Measurements from ENCODE around the gene PEX5L.

PEX5L gene

DNA sequence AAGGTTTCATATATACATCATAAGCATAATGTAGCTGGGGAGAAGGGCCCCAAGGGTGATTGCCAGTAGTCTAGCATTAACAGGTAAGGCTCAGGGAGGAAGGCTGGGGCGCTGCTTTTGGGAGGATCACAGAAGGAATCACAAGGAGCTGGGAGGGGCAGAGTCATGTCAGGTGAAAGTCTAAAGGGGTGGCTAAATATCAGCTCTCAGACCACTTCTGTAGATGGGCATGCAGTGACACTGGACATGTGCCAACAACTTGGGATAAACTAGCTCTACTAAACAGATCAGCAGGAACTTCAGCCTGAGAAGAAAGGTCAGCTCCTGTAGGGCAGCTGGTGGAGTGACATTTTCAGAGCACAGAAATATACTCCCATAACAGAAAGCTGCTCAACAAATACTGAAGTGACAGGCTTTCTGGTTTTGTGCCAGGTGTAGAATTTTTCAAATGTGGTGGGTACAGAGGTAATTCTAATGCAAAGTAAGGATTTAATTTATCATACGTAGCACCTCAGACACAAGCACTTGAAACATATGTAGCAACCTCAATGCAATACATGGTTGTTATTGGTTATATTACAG, 79.4 kb downstream of the PEX5L start:
- DNase-seq (ENCODE audit: insufficient read length, low spot score) (no peak), FAIRE-seq (peak; percentile 16)
- TF ChIP-seq, protein P1, sequence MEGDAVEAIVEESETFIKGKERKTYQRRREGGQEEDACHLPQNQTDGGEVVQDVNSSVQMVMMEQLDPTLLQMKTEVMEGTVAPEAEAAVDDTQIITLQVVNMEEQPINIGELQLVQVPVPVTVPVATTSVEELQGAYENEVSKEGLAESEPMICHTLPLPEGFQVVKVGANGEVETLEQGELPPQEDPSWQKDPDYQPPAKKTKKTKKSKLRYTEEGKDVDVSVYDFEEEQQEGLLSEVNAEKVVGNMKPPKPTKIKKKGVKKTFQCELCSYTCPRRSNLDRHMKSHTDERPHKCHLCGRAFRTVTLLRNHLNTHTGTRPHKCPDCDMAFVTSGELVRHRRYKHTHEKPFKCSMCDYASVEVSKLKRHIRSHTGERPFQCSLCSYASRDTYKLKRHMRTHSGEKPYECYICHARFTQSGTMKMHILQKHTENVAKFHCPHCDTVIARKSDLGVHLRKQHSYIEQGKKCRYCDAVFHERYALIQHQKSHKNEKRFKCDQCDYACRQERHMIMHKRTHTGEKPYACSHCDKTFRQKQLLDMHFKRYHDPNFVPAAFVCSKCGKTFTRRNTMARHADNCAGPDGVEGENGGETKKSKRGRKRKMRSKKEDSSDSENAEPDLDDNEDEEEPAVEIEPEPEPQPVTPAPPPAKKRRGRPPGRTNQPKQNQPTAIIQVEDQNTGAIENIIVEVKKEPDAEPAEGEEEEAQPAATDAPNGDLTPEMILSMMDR (IDR thresholded peaks at IDR 0.05; ENCODE audit: insufficient read depth, missing control alignments): no peak

DNA sequence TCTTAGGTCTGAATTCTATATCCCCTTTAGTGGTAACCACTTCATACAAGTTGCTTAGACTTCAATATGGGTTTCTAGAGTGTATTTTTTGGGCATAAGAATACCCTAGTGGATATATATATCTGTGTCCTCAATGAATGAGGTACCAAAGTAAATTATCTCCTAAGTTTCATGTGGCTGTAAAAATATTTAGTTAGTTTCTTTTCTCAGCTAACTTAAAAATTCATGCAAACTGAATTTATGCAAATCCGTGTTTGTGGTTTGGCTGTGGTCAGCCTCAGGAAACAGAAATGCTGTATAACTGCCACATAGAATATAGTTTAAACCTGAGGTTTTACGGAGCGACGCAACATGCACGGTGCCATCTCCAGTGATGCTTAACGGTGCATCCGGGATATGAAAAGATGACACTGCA, 80.3 kb downstream of the PEX5L start:
- TF ChIP-seq, protein P1 (IDR thresholded peaks at IDR 0.05; ENCODE audit: insufficient read depth, missing control alignments): no peak
- no peak for DNase-seq (ENCODE audit: insufficient read length, low spot score)
- FAIRE-seq: no peak

- DNase-seq (ENCODE audit: insufficient read length, low spot score) (no peak), FAIRE-seq (peak; percentile 84)
- TF ChIP-seq, protein P1 (IDR thresholded peaks at IDR 0.05; ENCODE audit: insufficient read depth, missing control alignments): no peak
Measured at GRCh38 chr3:179955809-179956208, 80.9 kb downstream of the PEX5L start.

DNA sequence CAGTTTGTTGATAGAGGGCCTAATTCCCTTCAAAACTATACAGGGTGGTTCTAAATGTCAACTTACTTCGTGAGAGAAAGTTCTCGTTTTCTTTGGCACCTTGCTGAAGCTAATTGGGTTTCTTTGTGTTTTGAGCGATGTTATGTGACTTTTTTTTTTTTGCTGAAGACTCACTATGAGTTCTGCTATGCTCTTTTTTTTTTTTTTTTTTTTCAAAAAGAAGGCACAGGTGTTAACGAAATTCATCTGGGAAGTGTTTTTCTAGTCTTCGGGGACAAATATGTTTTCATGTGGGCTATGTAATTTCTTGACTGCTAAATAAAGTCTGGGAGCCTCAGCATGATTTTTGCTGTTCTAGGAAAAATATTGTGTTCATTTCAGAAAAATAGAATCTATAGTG, 81.5 kb downstream of the PEX5L start:
- FAIRE-seq (peak; percentile 29), DNase-seq (ENCODE audit: insufficient read length, low spot score) (no peak)

DNA sequence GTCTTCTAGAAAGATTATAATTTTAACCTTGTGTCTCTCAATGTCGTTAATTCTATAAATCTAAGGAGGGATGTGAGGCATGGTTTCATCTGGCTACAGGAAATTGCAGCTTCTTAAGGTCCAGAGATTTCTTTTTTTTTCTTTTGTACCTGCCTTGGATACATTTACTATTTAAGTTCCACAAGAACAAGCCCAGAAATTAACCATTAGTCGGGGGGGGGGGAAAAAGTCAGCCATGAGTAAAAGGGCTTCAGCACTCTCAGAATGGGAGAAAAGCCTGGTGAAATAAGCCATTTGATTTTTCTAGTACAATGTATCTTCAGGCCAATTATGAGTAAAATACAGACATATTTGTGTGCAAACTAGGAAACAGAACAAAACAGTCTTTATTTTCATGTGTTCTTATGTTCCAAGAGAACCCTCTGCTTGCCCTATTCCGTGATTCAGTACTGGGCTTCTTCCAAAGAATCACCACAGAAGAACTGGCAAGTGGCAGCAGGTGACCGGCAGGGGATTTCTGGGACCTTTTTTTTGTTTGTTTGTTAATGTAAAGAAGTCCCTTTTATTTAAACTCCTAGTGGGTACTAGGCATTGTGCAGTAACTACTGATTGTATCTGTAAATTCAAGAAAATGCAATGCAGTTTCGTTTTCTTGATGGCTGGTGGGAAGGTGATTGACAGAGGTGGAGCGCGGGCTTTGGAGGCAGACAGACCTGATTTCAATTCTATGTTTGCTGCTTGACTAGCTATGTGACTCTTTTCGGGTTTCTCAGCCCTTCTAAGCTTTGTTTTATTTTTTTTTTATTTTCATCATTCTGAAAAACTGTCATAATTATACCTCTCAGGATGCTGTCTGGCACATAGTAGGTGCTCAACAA, 82.5 kb downstream of the PEX5L start:
- FAIRE-seq (peak; percentile 6), DNase-seq (ENCODE audit: insufficient read length, low spot score) (no peak)
- TF ChIP-seq, protein P1 (IDR thresholded peaks at IDR 0.05; ENCODE audit: insufficient read depth, missing control alignments): no peak

More for the DNA sequence above, 81.5 kb downstream of the PEX5L start:
- TF ChIP-seq, protein P1 (IDR thresholded peaks at IDR 0.05; ENCODE audit: insufficient read depth, missing control alignments): no peak

DNA sequence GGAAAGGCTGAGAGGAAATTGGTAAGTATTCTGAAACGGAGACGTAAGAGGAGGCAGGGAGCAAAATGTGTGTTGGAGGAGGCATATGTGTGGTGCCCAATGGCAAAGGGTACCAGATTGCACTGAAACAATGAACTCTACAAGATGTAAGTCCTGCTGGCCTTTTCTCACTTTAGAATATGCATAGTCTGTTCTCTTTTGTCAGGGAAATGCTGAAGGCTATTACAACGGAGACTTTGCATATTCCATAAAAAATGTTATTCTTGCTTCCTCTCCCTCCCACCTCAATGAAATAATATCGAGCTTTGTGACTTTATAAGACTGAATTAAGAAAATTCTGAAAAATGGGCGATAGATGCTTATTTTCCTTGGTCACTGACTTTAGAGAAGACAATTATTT, 85.9 kb downstream of the PEX5L start:
- no peak for DNase-seq (ENCODE audit: insufficient read length, low spot score)
- TF ChIP-seq, protein P1 (IDR thresholded peaks at IDR 0.05; ENCODE audit: insufficient read depth, missing control alignments): no peak

DNA sequence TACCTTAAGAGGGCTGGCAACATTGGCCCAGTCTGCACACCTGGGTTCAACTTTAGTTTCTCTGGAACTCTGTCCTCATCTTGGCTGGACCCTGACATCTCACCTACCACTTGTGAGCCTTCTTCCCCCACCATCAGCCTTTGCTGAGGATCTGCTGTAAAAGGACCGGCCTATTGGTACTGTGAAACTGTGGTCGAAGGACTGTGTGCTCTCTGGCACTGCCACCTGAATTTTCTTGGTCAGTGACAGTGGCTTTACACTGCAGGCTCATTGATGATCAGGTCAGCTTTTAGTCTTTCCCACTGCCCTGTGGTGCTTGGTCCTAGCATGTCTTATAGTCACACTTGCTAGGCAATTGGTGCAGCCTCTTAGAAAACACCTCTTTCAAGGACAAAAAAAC, 86.9 kb downstream of the PEX5L start:
- TF ChIP-seq, protein P1 (IDR thresholded peaks at IDR 0.05; ENCODE audit: insufficient read depth, missing control alignments): no peak
- FAIRE-seq (no peak), DNase-seq (ENCODE audit: insufficient read length, low spot score) (no peak)

More for the DNA sequence above, 85.9 kb downstream of the PEX5L start:
- FAIRE-seq: peak; percentile 35

Measured in D721Med (cell line).